ENCODE results near the gene KRABD2.

DNA sequence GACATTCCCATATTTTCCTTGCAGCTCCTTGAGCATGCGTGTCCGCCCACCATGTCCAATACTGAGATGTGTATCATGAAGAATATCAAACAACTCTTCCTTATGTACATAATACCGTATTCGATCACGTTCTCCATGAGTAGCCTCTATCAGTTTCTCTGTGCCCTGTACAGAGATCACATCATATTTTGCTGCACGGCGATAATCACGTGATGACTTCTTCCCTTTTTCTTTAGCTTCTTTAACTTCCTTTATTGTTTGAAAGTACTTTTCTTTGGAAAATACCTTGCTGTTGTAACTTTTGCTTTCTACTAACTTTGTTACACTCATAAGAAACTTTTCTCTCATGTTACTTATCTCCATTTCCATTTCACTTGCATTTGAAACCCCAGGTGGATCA lies 6.6 kb downstream of the KRABD2 start:
- TF ChIP-seq, protein P1, sequence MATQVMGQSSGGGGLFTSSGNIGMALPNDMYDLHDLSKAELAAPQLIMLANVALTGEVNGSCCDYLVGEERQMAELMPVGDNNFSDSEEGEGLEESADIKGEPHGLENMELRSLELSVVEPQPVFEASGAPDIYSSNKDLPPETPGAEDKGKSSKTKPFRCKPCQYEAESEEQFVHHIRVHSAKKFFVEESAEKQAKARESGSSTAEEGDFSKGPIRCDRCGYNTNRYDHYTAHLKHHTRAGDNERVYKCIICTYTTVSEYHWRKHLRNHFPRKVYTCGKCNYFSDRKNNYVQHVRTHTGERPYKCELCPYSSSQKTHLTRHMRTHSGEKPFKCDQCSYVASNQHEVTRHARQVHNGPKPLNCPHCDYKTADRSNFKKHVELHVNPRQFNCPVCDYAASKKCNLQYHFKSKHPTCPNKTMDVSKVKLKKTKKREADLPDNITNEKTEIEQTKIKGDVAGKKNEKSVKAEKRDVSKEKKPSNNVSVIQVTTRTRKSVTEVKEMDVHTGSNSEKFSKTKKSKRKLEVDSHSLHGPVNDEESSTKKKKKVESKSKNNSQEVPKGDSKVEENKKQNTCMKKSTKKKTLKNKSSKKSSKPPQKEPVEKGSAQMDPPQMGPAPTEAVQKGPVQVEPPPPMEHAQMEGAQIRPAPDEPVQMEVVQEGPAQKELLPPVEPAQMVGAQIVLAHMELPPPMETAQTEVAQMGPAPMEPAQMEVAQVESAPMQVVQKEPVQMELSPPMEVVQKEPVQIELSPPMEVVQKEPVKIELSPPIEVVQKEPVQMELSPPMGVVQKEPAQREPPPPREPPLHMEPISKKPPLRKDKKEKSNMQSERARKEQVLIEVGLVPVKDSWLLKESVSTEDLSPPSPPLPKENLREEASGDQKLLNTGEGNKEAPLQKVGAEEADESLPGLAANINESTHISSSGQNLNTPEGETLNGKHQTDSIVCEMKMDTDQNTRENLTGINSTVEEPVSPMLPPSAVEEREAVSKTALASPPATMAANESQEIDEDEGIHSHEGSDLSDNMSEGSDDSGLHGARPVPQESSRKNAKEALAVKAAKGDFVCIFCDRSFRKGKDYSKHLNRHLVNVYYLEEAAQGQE (IDR thresholded peaks at IDR 0.05; ENCODE audit: insufficient read depth in 1 of 2, low read depth in 2 of 2, low read length in 1 of 2) = no peak
- TF ChIP-seq POLR2AphosphoS5 (IDR thresholded peaks at IDR 0.05; ENCODE audit: low read depth, low read length) (no peak), SIN3A (IDR thresholded peaks at IDR 0.05; ENCODE audit: borderline replicate concordance, insufficient read depth, low read depth, low read length) (no peak)
- TF ChIP-seq, protein P2, sequence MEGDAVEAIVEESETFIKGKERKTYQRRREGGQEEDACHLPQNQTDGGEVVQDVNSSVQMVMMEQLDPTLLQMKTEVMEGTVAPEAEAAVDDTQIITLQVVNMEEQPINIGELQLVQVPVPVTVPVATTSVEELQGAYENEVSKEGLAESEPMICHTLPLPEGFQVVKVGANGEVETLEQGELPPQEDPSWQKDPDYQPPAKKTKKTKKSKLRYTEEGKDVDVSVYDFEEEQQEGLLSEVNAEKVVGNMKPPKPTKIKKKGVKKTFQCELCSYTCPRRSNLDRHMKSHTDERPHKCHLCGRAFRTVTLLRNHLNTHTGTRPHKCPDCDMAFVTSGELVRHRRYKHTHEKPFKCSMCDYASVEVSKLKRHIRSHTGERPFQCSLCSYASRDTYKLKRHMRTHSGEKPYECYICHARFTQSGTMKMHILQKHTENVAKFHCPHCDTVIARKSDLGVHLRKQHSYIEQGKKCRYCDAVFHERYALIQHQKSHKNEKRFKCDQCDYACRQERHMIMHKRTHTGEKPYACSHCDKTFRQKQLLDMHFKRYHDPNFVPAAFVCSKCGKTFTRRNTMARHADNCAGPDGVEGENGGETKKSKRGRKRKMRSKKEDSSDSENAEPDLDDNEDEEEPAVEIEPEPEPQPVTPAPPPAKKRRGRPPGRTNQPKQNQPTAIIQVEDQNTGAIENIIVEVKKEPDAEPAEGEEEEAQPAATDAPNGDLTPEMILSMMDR (IDR thresholded peaks at IDR 0.05) = no peak
